Germinal center (tissue), 1 donor: Measurements from ENCODE around the gene OSTF1.

Source experiments
- DNase-seq: peaks from one replicate; pipeline ENCODE4 v3.0.0; 2012; ENCODE audit warnings: mixed read lengths, low spot score

Gene OSTF1

GRCh38 chr9:75120686-75121085 is 32.4 kb downstream of the OSTF1 start:
- DNase-seq: no peak

GRCh38 chr9:75121914-75122558 is 33.7 kb downstream of the OSTF1 start:
- DNase-seq: no peak

DNA sequence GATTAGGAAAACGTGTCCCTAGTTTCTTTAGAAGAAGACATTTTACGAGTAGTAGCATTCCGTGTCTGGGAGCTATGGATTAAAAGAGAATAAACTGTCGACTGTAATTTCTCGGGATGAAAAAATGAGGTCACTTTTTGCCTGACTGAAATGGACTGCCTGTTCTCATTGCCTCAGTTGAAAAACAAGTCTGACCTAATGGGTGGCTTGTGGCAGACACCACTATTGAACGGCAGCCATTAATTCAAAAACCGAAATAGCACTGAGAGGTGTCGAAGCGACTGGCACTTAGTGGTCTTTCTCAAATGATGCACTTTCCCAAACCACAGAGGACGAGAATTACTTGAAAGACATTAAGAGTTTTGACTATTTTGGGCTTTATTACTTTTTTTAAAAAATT is 35.4 kb downstream of the OSTF1 start:
- DNase-seq: no peak

- DNase-seq: no peak
Observed at GRCh38 chr9:75128535-75128934, 40.2 kb downstream of the OSTF1 start.

DNA sequence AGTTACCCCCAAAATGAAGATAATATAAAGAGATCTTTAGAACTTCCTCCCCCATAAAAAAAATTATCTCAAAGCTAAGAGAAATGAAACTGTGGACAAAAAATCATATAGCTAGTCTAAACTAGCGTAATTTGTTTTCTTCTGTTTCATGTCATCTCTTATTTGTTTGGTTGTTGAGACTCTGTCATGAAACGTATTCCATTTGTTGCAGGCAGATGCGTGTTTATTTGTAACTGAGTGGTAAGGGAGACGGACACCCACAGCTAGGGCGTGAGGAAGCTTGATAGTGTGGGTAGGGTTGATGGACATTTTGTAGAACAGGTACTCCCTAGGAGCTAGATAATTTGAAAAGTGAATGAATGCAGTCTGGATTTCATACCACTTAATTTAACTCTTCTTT is 41.9 kb downstream of the OSTF1 start:
- no peak for DNase-seq

GRCh38 chr9:75130621-75131230 is 42.4 kb downstream of the OSTF1 start:
- no peak for DNase-seq

- no peak for DNase-seq
Observed at GRCh38 chr9:75131700-75132099, 43.4 kb downstream of the OSTF1 start.

DNA sequence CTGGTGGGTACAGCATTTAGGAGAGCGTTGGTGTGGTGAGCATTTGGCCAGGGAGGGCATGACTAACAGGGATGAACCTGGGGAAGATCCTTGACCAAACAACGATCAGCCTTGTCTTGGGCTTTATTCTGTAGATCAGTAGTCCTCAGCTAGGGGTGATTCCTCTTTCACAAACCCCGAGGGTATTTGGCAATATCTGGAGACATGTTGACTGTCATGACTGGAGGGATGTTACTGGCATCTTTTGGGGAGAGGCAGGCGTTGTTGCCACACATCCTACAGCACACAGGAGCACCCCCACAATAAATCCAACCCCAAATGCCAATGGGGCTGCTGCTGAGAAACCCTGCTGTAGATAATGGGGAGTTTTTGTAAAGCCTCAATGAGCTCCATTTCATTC is 43.9 kb downstream of the OSTF1 start:
- DNase-seq: no peak

DNA sequence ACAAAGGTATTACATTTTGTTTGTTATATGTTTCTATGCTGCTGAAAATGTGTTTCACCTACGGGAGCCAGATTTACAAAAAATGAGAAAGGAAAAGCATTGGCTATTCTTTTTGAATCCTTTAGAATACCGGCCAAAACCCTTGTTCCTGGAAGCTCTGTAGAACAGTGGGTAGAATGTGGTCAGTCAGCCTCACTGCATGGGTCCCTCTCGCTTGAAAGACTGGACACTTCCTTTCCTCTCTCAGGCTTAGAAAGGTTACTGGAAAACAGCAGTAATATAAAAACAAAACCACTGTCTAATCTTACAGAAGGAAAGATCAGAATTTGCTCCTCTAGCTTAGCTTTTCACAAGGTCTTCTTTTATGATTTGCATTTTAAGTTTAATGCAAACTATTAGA is 45.1 kb downstream of the OSTF1 start:
- no peak for DNase-seq

- no peak for DNase-seq
Observed at GRCh38 chr9:75134495-75134894, 46.2 kb downstream of the OSTF1 start.

GRCh38 chr9:75138260-75139040 is 50.1 kb downstream of the OSTF1 start:
- no peak for DNase-seq

GRCh38 chr9:75139201-75139600 is 50.9 kb downstream of the OSTF1 start:
- no peak for DNase-seq

- no peak for DNase-seq
Observed at GRCh38 chr9:75140261-75140660, 51.9 kb downstream of the OSTF1 start.

GRCh38 chr9:75142202-75142601 is 53.9 kb downstream of the OSTF1 start:
- DNase-seq: no peak

GRCh38 chr9:75146229-75146628 is 57.9 kb downstream of the OSTF1 start:
- no peak for DNase-seq

DNA sequence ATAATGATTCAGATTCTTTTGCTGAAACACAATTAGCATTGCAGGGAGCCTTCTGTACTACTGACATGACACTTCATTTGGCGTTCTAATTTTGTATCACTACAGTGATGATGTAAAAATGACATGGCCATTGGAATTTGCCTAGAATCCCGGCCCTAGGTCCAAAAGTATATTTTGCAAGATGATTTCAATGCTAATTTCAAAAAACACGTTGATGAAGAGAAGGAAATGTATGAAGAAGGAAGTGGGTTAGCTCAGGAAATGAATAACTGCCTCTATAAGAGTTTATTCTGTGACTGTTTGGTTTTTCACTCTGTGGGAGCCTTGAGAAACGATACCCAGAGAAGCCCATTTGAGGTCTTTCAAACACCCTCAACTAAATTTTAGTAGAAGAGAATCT is 59.3 kb downstream of the OSTF1 start:
- no peak for DNase-seq

DNA sequence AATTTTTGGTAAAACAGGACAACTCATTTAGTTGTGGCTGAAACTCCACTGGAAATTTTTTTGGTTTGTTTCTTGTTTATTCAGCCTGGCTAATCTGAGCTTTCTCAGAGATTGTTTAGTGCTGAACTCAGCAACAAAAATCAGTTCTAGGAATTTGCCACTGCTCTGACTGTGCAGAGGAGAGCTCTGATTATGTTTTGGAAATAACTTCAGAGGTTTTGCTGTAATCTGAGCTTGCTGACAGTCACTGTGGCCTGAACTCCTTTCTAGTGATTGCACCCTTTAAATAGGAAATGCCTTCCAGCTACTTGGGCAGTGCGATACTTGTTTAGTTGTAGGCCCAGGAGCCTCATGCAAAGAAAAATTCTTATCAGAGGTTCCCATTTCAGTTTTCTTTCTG is 60.2 kb downstream of the OSTF1 start:
- no peak for DNase-seq

GRCh38 chr9:75149841-75150241 is 61.5 kb downstream of the OSTF1 start:
- DNase-seq: no peak

DNA sequence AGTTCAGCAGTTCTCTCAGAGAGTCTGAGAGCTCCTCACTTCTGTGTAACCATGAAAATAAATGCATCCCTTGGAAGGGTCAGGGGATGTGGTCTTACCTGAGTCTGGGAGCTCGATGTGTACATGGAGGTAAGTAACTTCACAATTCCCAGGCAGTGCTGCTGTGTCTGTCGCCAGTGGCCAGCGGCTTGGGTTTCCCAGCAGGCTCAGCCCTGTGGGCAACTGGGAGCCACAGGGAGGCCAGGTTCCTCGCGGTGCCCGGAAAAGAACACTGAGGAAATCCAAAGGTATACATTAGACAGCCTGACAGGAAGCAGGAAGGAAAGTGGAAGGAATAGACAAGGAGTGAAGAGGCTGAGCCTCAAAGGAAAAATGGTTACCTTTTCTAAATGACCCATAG is 62.2 kb downstream of the OSTF1 start:
- DNase-seq: no peak

DNA sequence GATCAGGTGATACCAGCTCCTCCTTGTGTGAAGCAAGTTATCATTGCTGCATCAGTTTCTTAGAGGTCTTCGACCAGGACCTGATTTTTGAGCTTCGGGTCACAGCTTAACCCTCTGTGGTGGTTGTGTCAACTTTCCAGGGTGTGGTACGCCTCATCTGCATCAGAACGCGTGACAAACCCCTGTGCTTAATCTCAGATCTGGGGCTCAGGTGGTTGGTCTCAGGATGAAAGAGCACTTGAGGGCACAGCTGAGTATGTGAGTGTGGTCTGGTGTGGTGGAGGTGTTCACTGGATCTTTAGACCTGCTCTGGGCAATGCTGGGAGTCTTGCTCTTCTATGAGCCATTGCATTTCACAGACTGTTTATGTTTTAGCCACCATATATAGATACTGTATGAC is 64.1 kb downstream of the OSTF1 start:
- DNase-seq: no peak

- DNase-seq: no peak
Observed at GRCh38 chr9:75156858-75157257, 68.5 kb downstream of the OSTF1 start.

DNA sequence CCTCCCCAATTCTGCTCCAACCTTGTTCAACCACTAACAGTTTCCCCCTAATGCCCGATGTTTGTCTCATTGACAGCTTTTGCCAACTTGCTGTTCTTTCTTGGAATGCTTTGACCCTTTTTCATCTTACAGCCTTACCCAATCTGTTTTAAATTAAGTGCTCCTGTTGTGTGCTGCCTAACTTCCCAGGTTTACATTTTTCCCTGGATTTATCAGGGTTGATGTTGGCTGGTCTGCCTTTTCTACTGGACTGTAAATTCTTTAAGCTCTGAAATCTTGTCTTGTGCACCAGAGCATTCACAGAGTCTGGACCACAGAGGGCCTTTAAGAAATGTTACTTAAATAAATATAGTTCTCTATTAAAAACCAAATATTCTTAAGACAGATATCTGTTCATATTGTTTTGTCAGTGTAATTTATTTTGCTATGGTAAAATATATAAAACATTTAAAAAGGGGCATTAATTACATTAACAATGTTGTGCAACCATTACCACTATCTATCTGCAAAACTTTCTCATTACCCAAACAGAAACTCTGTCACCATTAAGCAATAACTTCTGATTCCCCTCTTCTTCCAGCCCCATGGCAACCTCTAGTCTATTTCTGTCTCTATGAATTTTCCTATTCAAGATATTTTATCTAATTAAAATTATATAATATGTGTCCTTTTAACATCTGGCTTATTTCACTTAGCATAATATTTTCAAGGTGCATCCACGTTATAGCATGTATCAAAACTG is 73.0 kb downstream of the OSTF1 start:
- no peak for DNase-seq

GRCh38 chr9:75163764-75164163 is 75.5 kb downstream of the OSTF1 start:
- no peak for DNase-seq
